Measurements from ENCODE around the gene BDKRB2.

DNA sequence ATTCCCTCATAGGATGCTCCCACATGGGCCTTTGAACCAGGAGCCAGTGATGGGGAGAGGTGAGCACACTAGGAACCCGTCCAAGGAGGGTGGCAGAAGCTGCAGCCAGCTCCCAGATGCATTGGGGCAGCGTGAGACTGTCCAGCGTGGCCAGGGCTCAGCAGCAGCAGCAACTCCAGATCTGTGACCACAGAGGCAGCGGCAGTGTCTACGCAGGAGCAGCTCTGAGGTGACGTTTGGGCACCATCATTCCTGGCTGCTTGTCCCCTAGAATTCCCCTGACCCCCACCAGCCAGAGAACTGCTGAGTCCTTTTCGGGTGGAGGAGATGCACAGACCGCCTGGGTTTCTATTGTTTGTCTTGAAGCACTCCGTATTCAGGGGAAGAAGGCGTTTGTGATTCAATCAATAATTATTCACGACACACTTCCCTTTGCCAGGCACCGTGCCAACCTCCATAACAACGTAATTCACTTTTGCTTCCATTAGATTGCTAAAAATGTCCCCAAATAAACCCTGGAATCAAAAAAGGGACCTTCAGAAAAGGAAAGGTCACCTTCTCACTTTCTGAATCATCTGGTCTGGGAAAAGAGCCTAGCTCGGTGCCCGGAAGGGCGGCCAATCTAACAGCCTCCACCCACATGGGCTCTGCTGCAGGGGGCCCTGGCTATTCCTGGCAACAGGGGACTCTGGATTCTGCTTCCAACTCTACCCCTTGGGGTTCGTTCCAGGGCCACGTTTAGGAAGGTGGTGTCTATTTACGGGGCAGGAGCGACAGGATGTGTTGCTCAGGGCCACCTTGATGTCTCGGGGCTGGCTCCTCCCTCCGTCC lies 11.4 kb upstream of the BDKRB2 start:
- TF ChIP-seq POLR2AphosphoS5 (IDR thresholded peaks at IDR 0.05; ENCODE audit: borderline replicate concordance, low read depth, low read length) (no peak), EZH2 (IDR thresholded peaks at IDR 0.05) (no peak)
